ENCODE results near the gene MAN1C1. TPM values are rescaled to one million over a fixed set of nuclear protein-coding genes. Genes with fewer than 3 reads are reported as not detected.

Gene MAN1C1
- polyA plus RNA-seq, 1 of the 3 experiments (the other 2 are of a cell fraction), result 0.20 TPM

GRCh38 chr1:25724966-25725365 lies 108.4 kb downstream of the MAN1C1 start (continued):
- TF ChIP-seq CHD2 (IDR thresholded peaks at IDR 0.05; ENCODE audit: low read length, partially characterized antibody), result no peak
- no peak for TF ChIP-seq RFX5 (IDR thresholded peaks at IDR 0.05; ENCODE audit: low read length)

DNA sequence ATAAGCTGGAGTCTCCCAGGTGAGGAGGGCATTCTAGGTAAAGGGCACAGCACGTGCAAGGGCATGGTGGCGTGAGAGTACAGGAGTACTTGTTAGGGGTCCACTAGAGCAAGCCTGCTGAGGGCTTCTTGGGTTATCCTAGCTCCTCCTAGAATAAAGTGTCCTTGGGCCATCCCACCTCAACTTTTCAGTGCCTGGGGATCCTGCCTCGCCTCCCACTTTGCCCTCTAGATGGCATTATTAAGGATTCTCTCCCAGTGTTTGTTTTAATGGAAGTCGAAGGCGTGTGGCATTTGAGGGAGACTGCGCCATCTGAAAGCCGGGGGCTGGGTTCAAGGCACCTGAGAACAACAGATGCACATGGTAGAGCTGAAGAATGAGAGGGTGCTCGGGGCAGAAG lies 108.9 kb downstream of the MAN1C1 start:
- Histone ChIP-seq H3K4me1 (ENCODE audit: control insufficient read depth in 1 of 2, insufficient read depth in 2 of 2, low read depth in 1 of 2, low read length in 1 of 2) (peaks cover 0 to 54% of the 10 kb centered on the region in 2 experiments; a peak in 2 of 4 replicates), H3K4me2 (no peak overlapping the region), H3K27ac (ENCODE audit: low read depth in 2 of 2, low read length in 1 of 2) (peak overlapping the region in 1 of 2 experiments; percentile 58; a peak in 1 of 4 replicates), H3K9me2 (no peaks in the 10 kb centered on the region), H3F3A (replicated peaks; ENCODE audit: insufficient read depth) (no peaks in the 10 kb centered on the region), H3K9me3 (no peaks in the 10 kb centered on the region), H4K20me1 (ENCODE audit: insufficient read depth) (no peaks in the 10 kb centered on the region), H2AFZ (ENCODE audit: low read depth) (no peak overlapping the region), H3K79me2 (ENCODE audit: insufficient read depth) (no peaks in the 10 kb centered on the region), H3K9ac (no peak overlapping the region), H3K4me3 (ENCODE audit: low read depth in 2 of 2, low read length in 1 of 2) (no peak overlapping the region), H3K36me3 (replicated peaks in 1 of 2; ENCODE audit: control insufficient read depth in 1 of 2, insufficient read depth in 2 of 2, low read length in 1 of 2) (no peaks in the 10 kb centered on the region), H3K27me3 (ENCODE audit: insufficient read depth) (peaks cover 6% of the 10 kb centered on the region; the same call in 1 of the 2 replicates)
- WGBS (ENCODE audit: low lambda C conversion rate), result 70% methylated on average over 6 of the region's 8 CpGs
- POLR2A ChIA-PET, result interaction anchor here (0.8 kb wide), 1 partner anchor 478 kb away, joined by 3 read pairs; the partner anchor contains the start of gene RSRP1
- CTCF ChIA-PET, result interaction anchor here (0.6 to 2.6 kb wide), 12 partner anchors 11 to 205 kb away, joined by 3 to 16 read pairs (median 5); no protein-coding TSS in a partner anchor
- DNase-seq, result no peak
- no peak for TF ChIP-seq NRF1 (IDR thresholded peaks at IDR 0.05; ENCODE audit: low read depth, low read length)
- no peak for TF ChIP-seq EP300 (IDR thresholded peaks at IDR 0.05; ENCODE audit: borderline replicate concordance in 1 of 2, low read depth in 1 of 2, low read length in 1 of 2)
- TF ChIP-seq RFX5 (IDR thresholded peaks at IDR 0.05; ENCODE audit: low read length), result no peak
- TF ChIP-seq, protein P1, sequence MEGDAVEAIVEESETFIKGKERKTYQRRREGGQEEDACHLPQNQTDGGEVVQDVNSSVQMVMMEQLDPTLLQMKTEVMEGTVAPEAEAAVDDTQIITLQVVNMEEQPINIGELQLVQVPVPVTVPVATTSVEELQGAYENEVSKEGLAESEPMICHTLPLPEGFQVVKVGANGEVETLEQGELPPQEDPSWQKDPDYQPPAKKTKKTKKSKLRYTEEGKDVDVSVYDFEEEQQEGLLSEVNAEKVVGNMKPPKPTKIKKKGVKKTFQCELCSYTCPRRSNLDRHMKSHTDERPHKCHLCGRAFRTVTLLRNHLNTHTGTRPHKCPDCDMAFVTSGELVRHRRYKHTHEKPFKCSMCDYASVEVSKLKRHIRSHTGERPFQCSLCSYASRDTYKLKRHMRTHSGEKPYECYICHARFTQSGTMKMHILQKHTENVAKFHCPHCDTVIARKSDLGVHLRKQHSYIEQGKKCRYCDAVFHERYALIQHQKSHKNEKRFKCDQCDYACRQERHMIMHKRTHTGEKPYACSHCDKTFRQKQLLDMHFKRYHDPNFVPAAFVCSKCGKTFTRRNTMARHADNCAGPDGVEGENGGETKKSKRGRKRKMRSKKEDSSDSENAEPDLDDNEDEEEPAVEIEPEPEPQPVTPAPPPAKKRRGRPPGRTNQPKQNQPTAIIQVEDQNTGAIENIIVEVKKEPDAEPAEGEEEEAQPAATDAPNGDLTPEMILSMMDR (IDR thresholded peaks at IDR 0.05), result 0 out of 2 replicates have a peak, but pooled peaks have one; percentile 16
- no peak for TF ChIP-seq EZH2phosphoT487 (IDR thresholded peaks at IDR 0.05; ENCODE audit: borderline replicate concordance, low read depth)
- no peak for TF ChIP-seq FOXJ3 (CRISPR knock-in tag; IDR thresholded peaks at IDR 0.05)
- TF ChIP-seq CHD2 (IDR thresholded peaks at IDR 0.05; ENCODE audit: low read length, partially characterized antibody), result no peak

DNA sequence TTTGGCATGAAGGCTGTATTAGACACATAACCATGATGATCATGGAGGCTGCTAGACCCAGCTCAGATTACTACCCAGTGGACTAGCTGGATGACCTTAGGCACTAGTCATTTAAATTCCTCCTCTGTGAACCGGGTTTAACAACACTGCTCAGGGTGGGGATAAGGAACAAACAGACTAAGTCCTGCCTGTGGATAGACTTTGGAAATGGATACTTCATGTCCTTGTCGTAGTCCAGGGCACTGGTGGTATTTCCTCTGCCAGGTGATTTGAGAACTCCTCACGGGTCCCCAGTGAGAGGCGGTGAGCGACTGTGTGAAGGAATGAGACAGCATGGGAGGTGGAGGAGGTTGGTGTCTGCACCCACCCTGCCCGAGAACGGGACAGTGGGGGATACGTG lies 110.5 kb downstream of the MAN1C1 start:
- H3K36me3 ChIP-seq (replicated peaks in 1 of 2; ENCODE audit: control insufficient read depth in 1 of 2, insufficient read depth in 2 of 2, low read length in 1 of 2), result no peaks in the 10 kb centered on the region
- peaks cover 0 to 69% of the 10 kb centered on the region in 2 experiments; a peak in 2 of 4 replicates for H3K4me1 ChIP-seq (ENCODE audit: control insufficient read depth in 1 of 2, insufficient read depth in 2 of 2, low read depth in 1 of 2, low read length in 1 of 2)
- H3K79me2 ChIP-seq (ENCODE audit: insufficient read depth), result no peaks in the 10 kb centered on the region
- peak overlapping the region in 1 of 2 experiments; percentile 99; a peak in 2 of 4 replicates for H3K27ac ChIP-seq (ENCODE audit: low read depth in 2 of 2, low read length in 1 of 2)
- H3K9me3 ChIP-seq, result no peaks in the 10 kb centered on the region
- no peak for DNase-seq
- H3K4me3 ChIP-seq (ENCODE audit: low read depth in 2 of 2, low read length in 1 of 2), result no peak overlapping the region
- no peaks in the 10 kb centered on the region for H3F3A ChIP-seq (replicated peaks; ENCODE audit: insufficient read depth)
- H4K20me1 ChIP-seq (ENCODE audit: insufficient read depth), result no peaks in the 10 kb centered on the region
- no peak overlapping the region for H2AFZ ChIP-seq (ENCODE audit: low read depth)
- H3K9ac ChIP-seq, result no peak overlapping the region
- no peak overlapping the region for H3K4me2 ChIP-seq
- H3K27me3 ChIP-seq (ENCODE audit: insufficient read depth), result peaks cover 6% of the 10 kb centered on the region; the same call in 1 of the 2 replicates
- ChIA-PET CTCF (interaction anchor here (0.6 to 1.6 kb wide), 5 partner anchors 9 to 119 kb away, joined by 3 to 6 read pairs (median 3); partner anchors contain the start of gene SELENON), POLR2A (interaction anchor here (0.6 to 2.0 kb wide), 6 partner anchors 17 to 296 kb away, joined by 3 to 6 read pairs (median 4); no protein-coding TSS in a partner anchor)
- no peaks in the 10 kb centered on the region for H3K9me2 ChIP-seq
- no peak for TF ChIP-seq YY1 (IDR thresholded peaks at IDR 0.05; ENCODE audit: low read depth)
- TF ChIP-seq, protein P2, sequence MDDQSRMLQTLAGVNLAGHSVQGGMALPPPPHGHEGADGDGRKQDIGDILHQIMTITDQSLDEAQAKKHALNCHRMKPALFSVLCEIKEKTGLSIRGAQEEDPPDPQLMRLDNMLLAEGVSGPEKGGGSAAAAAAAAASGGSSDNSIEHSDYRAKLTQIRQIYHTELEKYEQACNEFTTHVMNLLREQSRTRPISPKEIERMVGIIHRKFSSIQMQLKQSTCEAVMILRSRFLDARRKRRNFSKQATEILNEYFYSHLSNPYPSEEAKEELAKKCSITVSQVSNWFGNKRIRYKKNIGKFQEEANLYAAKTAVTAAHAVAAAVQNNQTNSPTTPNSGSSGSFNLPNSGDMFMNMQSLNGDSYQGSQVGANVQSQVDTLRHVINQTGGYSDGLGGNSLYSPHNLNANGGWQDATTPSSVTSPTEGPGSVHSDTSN (IDR thresholded peaks at IDR 0.05), result no peak
- TF ChIP-seq, protein P3, sequence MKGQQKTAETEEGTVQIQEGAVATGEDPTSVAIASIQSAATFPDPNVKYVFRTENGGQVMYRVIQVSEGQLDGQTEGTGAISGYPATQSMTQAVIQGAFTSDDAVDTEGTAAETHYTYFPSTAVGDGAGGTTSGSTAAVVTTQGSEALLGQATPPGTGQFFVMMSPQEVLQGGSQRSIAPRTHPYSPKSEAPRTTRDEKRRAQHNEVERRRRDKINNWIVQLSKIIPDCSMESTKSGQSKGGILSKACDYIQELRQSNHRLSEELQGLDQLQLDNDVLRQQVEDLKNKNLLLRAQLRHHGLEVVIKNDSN (IDR thresholded peaks at IDR 0.05; ENCODE audit: borderline replicate concordance, low read depth), result no peak
- no peak for TF ChIP-seq FOXM1 (IDR thresholded peaks at IDR 0.05; ENCODE audit: low read depth)
- no peak for TF ChIP-seq RCOR1 (IDR thresholded peaks at IDR 0.05; ENCODE audit: low read length)
- no peak for TF ChIP-seq GABPA (IDR thresholded peaks at IDR 0.05; ENCODE audit: low read depth)
- TF ChIP-seq SMC3 (IDR thresholded peaks at IDR 0.05; ENCODE audit: low read depth, low read length), result no peak
- no peak for TF ChIP-seq ZBTB33 (IDR thresholded peaks at IDR 0.05; ENCODE audit: borderline replicate concordance, low read depth)
- TF ChIP-seq GATA2 (CRISPR knock-in tag; IDR thresholded peaks at IDR 0.05), result no peak
- TF ChIP-seq TEAD4 (IDR thresholded peaks at IDR 0.05; ENCODE audit: borderline replicate concordance, insufficient read depth), result no peak
- TF ChIP-seq RXRA (IDR thresholded peaks at IDR 0.05; ENCODE audit: borderline replicate concordance, low read depth), result no peak
- TF ChIP-seq MEF2A (IDR thresholded peaks at IDR 0.05; ENCODE audit: borderline replicate concordance, low read depth), result no peak
- TF ChIP-seq ELF1 (IDR thresholded peaks at IDR 0.05), result no peak
- TF ChIP-seq NRF1 (IDR thresholded peaks at IDR 0.05; ENCODE audit: low read depth, low read length), result no peak
- WGBS (ENCODE audit: low lambda C conversion rate), result 83% methylated on average over 8 of the region's 8 CpGs
